Tibial nerve (tissue), 4 donors: ENCODE measurements around the gene TMEM52B.
A peak's percentile ranks its signal among the peaks of the same experiment; 100 is the strongest.

Source experiments
- EP300 ChIP-seq, 2 donors: sonication (generic); formaldehyde crosslinking; IDR thresholded peaks; one replicate each; pipeline ENCODE4 v1.6.1; 2017; ENCODE audit warnings: antibody characterized with exemption in 2 of 2, mild to moderate bottlenecking in 1 of 2
- POLR2A ChIP-seq, 2 donors: fragments of 450-650 bp; IDR thresholded peaks; one replicate each; pipeline ENCODE4 v1.6.1; 2017; ENCODE audit warnings: antibody characterized with exemption in 2 of 2, mild to moderate bottlenecking in 2 of 2, moderate library complexity in 2 of 2
- TF ChIP-seq, protein P1 (sequence below), 5 experiments: fragments of 200-600 bp in 3 of 5; fragments of 450-650 bp in 2 of 5; sonication (generic) in 3 of 5; IDR thresholded peaks; one replicate each; pipeline ENCODE4 v1.5.1; 2016 to 2019; ENCODE audit warnings: antibody characterized with exemption in 5 of 5, mild to moderate bottlenecking in 3 of 5, moderate library complexity in 2 of 5

DNA sequence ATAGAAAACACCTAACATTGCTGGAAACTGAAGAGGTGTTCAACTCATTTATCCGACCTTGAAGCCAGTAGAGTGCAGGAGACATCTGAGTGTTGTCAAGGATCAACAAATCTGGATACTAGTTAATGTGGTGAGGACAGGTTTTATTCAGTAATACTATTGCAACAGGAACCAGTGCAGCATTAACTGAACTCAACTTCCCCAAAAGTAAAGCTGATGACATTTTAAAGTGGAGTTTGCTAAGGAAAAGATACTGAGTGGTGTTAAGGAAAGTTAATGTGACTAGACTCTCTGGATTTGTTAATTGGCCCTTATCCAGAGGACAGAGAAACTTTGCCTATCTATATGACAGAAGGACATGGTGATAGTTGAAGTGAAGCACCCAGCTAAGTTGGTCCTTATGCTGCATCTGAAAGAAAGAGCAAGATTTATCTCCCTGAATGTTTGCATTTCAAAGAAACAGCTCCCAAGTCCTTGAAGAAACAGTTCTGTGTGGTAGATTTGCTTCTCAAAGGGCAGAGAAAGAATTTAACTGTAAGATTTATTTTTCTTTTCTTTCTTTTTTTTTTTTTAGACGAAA, 47.6 kb upstream of the TMEM52B start:
- TF ChIP-seq, protein P1, sequence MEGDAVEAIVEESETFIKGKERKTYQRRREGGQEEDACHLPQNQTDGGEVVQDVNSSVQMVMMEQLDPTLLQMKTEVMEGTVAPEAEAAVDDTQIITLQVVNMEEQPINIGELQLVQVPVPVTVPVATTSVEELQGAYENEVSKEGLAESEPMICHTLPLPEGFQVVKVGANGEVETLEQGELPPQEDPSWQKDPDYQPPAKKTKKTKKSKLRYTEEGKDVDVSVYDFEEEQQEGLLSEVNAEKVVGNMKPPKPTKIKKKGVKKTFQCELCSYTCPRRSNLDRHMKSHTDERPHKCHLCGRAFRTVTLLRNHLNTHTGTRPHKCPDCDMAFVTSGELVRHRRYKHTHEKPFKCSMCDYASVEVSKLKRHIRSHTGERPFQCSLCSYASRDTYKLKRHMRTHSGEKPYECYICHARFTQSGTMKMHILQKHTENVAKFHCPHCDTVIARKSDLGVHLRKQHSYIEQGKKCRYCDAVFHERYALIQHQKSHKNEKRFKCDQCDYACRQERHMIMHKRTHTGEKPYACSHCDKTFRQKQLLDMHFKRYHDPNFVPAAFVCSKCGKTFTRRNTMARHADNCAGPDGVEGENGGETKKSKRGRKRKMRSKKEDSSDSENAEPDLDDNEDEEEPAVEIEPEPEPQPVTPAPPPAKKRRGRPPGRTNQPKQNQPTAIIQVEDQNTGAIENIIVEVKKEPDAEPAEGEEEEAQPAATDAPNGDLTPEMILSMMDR (IDR thresholded peaks at IDR 0.05), result no peak
- TF ChIP-seq POLR2A (IDR thresholded peaks at IDR 0.05) (no peak), EP300 (IDR thresholded peaks at IDR 0.05) (peak in 1 of 2 donors; percentile 11)
